Activated naive CD4-positive, alpha-beta T cell (primary cell): ENCODE measurements around the gene GSS.

Experiments
- DNase-seq, 4 experiments: peaks; one replicate each; lab custom pipeline; 2025; lab: John Stamatoyannopoulos, UW

Gene GSS

DNA sequence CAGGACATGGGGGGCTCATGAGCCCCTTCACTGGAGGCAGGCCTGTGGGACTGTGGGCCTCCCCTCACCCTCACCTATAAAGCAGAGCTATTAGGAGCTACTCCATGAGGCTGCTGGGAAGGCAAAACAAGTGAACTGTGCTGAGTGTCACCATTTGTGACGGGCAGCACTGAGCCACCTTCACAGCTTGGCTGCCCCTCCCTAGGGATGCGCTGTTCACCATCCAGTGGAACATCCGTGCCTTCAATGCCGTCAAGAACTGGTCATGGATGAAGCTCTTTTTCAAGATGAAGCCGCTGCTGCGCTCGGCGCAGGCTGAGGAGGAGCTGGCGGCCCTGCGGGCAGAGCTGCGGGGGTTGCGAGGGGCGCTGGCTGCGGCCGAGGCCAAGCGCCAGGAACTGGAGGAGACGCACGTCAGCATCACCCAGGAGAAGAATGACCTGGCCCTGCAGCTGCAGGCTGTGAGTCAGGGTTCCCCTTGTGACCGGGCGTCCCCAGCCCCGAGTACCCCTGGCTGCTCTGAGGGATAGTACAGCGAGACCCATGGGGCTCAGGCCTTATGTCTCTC lies 38.4 kb upstream of the GSS start:
- no peak for DNase-seq

DNA sequence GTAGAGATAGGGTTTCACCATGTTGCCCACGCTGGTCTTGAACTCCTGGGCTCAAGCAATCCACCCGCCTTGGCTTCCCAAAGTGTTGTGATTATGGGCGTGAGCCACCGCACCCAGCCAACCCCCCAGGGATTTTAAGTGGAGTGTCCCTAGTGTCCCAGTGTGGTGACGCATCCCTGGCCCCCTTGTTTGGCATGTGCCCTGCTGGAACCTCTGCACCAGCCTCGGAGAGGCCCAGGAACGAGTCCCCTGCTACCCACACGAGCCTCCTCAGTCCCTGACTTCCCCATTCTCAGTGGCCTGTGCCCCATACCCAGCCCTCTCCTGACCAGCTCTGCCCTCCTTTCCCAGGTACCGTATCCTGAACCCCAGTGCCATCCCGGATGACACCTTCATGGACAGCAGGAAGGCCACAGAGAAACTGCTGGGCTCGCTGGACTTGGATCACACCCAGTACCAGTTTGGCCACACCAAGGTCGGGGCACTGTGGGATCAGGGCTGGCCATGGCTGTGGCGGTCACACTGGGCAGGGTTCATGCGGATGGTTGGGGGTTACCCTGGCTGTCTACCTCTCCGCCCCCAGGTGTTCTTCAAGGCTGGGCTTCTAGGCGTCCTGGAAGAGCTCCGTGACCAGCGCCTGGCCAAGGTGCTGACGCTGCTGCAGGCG lies 37.3 kb upstream of the GSS start:
- DNase-seq, result no peak

DNA sequence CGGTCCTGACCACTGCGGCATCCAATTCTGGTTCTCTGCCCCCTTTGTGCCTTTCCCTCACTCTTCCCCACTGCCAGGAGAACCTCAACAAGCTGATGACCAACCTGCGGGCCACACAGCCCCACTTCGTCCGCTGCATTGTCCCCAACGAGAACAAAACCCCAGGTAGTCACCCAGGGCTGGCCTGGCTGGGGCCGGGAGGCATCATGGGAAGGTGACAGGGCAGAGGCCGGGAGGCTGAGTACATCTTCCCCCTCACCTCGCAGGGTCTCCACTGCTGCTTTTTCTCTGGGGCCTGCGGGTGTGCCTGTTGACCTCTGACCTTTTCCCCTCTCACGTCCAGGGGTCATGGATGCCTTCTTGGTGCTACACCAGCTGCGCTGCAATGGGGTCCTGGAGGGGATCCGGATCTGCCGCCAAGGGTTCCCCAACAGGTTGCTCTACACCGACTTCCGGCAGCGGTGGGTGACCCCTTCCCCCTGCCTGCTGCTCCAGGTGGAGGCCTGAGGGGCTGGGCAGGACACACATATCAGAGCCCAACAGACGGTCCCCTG lies 35.1 kb upstream of the GSS start:
- DNase-seq, result no peak

DNA sequence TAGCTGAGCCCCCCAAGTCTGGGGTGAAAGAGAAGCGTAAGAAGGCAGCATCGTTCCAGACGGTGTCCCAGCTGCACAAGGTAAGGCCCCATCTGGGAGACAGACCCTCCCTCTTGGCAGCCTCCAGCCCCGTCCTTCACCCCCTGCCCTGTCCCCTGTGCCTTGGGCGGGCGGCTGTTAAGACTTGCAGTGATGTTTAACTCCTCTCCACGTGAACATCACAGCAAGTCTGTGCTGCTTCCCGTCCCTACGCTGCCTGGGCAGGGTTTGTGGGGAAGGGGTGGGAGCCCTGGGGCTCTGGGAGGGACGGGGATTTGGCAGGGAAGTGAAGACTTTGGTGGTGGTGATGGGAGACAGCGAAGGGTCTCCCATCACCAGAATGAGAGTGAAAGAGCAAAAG lies 34.6 kb upstream of the GSS start:
- DNase-seq, result no peak

DNA sequence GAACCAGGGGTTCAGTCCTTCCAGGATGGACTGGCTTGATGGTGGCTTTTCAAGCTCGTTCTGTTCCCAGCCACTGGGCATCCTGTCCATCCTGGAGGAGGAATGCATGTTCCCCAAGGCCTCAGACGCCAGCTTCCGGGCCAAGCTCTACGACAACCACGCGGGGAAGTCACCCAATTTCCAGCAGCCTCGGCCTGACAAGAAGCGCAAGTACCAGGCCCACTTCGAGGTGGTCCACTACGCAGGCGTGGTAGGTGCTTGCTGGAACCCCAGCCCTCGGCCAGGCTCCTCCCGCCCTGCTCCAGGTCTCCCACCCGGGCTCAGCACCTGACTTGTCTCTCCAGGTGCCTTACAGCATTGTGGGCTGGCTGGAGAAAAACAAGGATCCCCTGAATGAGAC lies 34.1 kb upstream of the GSS start:
- DNase-seq, result no peak

DNA sequence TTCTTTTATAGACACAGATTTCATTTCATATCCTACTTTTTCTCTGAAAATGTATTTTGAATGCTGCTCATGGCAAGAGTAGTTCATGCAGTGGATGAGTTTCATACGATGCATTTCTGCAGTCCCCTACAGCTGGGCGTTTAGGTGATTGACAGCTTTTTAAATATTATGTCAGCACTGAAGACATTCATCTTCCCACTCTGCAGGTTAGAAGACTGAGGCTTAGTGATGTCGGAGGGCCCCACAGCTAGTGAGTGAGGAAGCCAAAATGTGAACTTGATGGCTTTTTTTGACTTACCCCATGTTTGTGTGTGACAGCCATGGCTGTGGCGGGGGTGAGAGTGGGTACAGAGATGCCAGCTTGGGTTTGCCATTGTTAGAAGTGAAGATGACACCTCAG lies 33.5 kb upstream of the GSS start:
- DNase-seq, result no peak

DNA sequence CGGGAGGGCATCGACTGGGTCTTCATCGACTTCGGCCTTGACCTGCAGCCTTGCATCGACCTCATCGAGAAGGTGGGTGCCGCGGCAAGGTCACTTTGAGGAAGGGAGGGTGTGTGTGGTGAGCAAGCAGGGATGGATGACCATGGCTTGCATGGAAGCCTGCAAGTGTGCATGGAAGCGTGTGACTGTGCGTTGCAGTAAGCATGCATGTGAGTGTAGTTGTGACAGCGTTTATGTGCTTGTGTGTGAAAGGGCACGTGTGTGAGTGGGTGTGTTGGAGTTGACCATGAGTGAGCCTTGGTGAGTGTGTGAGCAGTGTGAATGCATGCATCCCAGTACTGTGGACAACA lies 32.6 kb upstream of the GSS start:
- no peak for DNase-seq

DNA sequence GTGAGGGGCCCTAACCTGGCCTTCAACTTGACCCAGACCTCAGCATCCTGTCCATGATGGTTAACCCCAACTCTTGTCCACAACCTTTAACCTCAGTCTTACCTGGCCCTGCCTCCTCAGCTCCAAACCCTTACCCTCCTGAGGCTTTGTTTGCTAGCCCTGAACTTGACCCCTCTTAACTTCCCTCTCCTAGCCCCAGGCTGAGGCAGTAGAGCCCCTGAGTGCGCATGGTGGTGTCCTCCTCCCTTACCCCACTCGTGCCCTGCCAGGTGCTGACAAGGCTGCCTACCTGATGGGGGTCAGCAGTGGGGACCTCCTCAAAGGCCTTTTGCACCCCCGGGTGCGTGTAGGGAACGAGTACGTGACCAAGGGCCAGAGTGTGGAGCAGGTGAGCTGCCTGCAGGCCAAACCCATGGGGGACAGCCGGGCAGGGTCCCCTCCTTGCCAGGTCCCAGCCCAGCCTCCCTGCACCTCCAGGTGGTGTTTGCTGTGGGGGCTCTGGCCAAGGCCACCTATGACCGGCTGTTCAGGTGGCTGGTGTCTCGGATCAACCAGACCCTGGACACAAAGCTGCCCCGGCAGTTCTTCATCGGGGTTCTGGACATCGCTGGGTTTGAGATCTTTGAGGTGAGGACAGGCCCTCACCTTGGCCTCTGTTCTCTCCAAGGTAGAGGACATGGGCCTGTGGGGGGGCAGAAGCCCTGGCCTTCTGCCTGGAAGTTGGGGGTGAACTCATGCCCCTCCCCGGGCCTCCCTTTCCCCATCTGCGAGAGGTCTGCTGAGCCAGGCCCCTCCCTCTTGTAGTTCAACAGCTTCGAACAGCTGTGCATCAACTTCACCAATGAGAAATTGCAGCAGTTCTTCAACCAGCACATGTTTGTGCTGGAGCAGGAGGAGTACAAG lies 31.9 kb upstream of the GSS start:
- DNase-seq, result no peak

DNA sequence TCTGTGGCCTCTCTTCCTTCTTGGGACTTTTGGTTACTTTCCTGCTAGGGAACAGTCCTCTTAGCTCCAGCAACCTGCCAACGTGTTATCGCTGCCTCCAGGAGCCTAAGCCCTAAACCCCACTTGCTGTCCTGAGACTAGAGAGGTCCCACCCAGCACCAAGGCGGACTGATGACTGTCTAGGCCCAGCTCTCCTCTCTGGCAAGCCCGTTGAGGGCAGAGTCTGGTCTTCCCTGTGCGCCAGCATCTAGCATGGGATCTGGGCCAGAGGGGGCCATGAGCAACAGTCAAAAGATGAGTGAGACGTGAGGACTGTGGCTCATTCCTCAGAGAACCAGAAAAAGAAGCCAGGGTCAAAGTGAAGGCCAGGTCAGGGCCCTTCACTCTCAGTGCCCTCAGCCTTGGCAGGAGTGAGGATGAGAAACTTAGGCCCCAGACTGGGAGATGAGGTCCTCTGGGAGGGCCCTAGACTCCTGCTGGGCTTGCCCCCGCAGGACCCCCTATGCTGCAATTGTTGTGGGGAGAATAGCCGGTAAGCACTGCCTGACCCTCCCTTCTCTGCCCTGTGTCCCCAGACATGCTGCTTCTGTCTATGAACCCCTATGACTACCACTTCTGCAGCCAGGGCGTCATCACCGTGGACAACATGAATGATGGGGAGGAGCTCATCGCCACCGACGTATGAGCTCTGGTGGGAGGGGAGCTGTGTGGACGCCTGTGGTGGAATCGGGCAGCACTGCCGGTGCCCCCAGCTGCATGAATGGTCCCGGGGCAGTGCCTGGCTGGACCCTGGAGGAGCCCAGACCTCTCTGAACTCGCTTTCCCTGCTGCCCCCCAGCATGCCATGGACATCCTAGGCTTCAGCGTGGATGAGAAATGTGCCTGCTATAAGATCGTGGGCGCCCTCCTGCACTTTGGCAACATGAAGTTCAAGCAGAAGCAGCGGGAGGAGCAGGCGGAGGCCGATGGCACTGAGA lies 31.0 kb upstream of the GSS start:
- no peak for DNase-seq

DNA sequence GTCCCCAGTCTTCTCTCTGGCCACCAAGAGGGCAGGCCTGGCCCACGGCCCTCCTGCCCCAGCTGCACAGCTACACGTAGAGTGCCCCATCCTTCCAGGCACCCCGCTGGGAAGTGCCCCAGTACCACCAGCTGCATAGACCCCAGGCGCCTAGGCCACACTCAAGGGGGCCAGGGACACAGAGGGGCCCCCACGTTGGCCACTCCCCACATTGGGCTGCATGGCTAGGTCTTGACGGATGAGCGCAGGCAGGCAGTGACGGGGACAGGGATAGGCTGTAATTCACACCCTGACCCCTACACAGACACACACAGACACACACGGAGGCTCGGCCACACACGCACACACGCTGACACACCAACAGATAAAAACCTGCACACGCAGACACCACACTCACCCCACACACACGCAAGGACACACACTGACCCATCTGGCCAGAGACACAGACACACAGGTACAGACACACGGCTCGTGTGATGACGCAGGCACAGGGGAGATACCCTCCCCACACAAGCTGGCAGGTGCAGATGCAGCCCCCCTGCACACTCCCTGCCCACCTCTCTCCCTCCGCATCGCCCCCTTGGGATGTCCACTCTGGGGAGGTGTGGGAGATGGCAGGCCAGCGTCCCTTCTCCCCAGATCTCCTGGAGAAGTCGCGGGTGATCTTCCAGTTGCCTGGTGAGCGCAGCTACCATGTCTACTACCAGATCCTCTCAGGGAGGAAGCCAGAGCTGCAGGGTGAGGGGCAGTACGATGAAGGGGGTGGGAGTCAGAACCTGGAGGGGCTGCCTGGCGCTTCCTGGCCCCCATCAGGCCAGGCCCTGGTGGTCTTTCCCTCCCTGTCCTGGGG lies 30.1 kb upstream of the GSS start:
- no peak for DNase-seq

DNA sequence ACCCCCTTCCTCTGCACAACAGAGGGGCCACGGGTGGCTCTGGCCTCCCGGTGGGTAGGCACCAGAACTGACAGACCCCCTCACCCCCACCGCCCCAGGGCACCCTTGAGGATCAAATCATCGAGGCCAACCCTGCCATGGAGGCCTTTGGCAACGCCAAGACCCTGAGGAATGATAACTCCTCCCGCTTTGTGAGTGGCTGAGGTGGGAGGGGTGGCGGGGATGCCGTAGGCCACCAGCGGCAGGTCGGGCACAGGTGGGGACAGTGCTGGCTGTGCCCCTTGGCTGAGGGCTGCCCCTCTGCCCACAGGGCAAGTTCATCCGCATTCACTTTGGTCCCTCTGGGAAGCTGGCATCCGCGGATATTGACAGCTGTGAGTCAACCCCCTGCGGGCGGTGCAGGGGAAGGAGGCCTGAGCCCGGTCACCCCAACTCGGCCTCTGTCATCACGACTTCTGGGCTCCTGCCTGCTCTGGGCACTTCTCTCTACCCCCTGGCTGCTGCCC lies 29.2 kb upstream of the GSS start:
- no peak for DNase-seq

DNA sequence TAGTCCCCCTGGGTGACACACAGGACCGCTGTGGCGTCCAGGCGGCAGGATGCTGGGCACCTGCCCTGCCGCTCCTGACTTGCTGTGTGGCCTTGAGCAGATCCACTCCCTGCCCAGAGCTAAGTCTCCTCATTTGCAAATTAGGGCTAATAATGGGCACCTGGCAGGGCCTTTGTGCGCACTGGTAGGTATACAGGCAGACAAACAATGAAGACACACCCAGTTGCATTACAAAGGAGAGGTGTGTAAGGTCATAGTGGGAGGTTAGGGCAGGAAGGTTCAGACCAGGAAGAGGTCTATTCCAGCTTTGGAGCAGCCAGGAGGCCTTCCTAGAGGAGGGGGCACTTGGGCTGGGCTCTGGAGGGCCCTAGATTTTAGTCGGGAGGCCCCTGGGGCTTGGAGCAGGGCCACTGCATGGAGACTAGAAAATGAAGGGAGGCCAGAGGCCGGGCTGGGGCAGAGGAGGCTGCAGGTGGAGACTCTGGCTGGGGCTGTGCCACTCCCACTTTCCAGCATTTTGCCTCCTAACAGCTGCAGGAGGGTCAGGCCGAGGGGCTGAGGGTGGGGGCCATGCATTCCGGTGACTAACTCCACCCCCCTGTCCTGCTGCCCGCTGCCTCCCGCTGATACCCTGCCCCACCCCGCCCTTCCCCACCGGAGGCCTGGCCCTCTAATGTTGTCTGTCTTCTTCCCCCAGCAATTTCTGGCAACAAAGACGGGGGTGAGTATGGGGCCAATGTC lies 28.6 kb upstream of the GSS start:
- DNase-seq, result no peak

DNA sequence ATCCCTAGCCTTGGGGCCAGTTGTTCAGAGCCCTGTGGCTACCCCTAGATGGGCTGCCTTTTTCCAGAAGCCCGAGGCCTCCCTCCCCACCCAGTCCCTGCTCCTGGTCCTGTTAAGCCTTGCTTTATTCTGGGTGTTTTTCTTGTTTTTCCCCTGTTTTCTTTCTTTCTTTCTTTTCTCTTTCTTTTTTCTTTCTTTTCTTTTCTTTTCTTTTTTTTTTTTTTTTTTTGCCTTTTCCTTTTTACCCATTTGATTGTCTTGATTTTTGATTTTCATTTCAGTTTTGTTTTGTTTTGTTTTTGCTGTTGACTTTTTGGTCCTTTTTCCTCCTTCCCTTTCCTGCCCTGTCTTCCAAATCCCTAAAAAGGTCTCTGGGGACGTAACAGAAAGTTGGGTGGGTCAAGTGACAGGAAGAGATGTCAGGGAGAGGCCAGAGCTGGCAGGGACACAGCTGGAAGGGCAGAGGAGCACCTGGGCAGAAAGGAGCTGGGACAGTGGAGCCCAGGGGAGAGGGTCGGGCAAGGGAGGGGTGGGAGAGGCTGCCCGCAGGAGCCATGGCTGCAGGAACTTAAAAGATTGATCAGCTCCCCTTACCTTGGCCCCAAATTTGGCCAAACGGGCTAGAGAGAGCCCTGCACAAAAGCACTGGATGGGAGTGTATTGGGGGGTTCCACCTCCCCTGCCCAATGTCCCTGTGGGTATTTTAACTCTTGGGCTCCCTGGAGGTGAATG lies 27.6 kb upstream of the GSS start:
- DNase-seq, result no peak

DNA sequence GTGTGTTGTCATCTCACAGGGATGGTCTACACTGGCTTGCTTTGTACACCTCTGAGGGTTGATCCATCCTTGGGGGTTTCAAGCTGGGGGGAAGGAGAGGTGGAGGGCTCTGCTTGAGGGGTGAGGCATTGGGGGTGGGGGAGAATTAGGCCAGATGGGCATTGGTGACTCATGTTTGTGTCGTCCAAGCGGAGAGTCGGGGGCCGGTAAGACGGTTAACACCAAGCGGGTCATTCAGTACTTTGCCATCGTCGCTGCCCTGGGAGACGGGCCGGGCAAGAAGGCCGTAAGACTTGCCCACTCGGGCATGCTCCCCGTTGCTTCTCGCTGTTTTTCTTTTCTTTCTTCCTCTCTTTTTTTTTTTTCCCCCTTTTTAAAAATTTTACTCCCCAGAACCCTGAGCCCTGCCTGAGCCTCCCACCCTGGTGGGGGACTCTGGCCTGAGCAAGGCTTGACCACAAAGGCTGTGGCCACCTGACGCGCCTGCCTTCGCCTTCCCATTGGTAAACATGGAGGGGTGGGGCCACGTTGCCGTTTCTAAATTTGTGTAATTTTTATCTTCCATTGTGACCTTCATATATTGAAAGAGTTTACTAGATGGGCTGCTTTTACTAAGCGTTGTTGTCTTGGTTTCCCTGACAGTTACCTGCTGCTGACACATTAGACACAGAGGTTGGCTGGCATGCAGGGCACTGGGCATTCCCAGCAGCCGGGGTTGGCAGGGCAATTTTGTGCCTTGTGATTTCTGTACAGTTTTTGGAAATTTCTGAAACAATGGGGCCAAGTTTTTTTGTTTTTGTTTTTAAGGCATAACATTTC lies 26.9 kb upstream of the GSS start:
- DNase-seq, result no peak

DNA sequence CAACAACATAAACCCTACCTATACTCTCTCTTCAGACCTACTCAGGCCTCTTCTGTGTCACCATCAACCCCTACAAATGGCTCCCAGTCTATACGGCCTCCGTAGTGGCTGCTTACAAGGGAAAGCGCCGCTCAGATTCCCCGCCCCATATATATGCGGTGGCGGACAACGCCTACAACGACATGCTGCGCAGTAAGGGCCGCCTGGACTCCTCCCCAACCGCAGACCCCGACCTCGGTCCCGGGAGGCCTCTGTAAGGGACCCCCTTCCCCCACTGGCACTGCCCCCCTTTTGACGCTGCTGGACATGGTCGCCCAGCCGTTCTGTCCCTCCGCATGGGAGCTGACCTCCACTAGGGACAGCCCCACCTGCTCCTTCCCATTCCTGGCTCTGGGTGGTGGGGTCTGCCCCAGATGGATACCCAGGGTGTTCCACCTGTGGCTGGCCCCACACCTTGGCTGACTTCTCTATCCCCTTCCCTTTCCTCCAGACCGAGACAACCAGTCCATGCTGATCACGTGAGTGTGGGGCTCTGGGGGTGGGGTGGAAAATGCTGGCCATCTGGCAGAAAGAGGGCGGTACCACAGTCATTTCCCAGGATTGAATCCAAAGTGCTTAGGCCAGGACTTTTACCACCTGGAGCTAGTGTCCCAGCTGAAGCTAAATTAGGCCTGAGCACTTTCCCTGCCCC lies 25.1 kb upstream of the GSS start:
- no peak for DNase-seq

DNA sequence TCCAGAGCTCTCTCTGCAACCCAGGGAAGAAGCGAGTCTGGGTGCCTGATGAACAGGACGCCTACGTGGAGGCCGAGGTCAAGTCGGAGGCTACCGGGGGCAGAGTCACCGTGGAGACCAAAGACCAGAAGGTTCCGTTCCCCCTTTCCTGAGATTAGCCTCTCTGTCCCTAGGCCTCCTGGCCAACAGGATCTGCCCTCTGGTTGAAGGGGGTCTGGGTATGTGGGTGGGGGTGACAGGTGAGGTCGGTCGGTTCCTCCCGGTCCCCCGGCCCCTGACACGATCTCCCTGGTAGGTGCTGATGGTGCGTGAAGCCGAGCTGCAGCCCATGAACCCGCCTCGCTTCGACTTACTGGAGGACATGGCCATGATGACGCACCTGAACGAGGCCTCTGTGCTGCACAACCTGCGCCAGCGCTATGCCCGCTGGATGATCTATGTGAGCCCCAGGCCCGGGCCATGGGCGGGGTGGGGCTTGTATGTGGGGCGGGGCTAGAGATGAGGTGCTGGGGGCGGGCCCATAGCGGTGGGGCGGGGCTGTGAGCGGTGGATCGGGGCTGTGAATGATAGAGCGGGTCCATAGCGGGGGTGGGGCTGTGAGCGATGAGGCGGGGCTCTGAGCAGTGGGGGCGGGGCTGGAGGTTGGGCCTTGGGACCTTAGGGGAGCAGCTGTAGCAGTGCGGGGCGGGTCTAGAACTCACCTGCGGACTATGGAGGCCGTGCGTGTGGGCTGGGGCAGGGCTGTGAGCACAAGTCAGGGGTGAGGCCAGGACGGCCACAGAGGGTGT lies 24.0 kb upstream of the GSS start:
- no peak for DNase-seq
